ENCODE data around the gene IL17REL.

Gene IL17REL

GRCh38 chr22:49996119-49996517 lies 16.4 kb downstream of the IL17REL start:
- peaks cover 3 to 29% (median 17%) of the 10 kb centered on the region in 3 experiments for H3K27me3 ChIP-seq (ENCODE audit: control insufficient read depth in 3 of 3, insufficient read depth in 3 of 3, low read depth in 1 of 3, low read length in 3 of 3)
- H3K14ac ChIP-seq (ENCODE audit: low read length), result no peak overlapping the region
- no peak overlapping the region for H2BK120ac ChIP-seq (ENCODE audit: low read depth, low read length)
- WGBS, 2 donors (ENCODE audit: extremely low coverage in 2 of 2, insufficient read length in 2 of 2, insufficient replicate concordance in 1 of 2), result no CpG with 5 or more reads among the region's 4 CpGs
- peaks cover 0 to 16% of the 10 kb centered on the region in 2 donors for H3K4me1 ChIP-seq (ENCODE audit: control insufficient read depth in 2 of 2, insufficient read depth in 1 of 2, low read depth in 1 of 2, low read length in 2 of 2)
- no peak overlapping the region for H2BK12ac ChIP-seq (ENCODE audit: low read length)
- no peak overlapping the region for H3K4me3 ChIP-seq (ENCODE audit: low read length in 2 of 2)
- no peak for DNase-seq (ENCODE audit: low spot score)
- H2BK15ac ChIP-seq (ENCODE audit: low read length), result no peak overlapping the region
- no peak overlapping the region for H3K4me2 ChIP-seq (ENCODE audit: insufficient read depth, low read length, poor library complexity, severe bottlenecking)
- peaks cover 3 to 5% of the 10 kb centered on the region in 2 donors for H3K9me3 ChIP-seq (replicated peaks in 1 of 2; ENCODE audit: control insufficient read depth in 2 of 2, insufficient read depth in 1 of 2, low read depth in 1 of 2, low read length in 2 of 2)
- H4K91ac ChIP-seq (ENCODE audit: low read depth, low read length, poor library complexity), result no peak overlapping the region
- no peak overlapping the region for H3K23ac ChIP-seq (ENCODE audit: low read depth, low read length, poor library complexity)
- no peaks in the 10 kb centered on the region for H3K36me3 ChIP-seq (replicated peaks in 1 of 2; ENCODE audit: control insufficient read depth in 2 of 2, insufficient read depth in 2 of 2, low read length in 2 of 2)
- H3K4ac ChIP-seq (ENCODE audit: low read length), result no peak overlapping the region
- H2AFZ ChIP-seq (ENCODE audit: low read length), result no peak overlapping the region
- peak overlapping the region; percentile 99 for H2AK5ac ChIP-seq (ENCODE audit: low read depth, low read length)
- H3K18ac ChIP-seq (ENCODE audit: low read length), result no peak overlapping the region
- H3K79me1 ChIP-seq (ENCODE audit: low read depth, low read length), result no peaks in the 10 kb centered on the region
- no peak overlapping the region for H2BK5ac ChIP-seq (ENCODE audit: low read length)
- no peak overlapping the region for H3K27ac ChIP-seq (replicated peaks; ENCODE audit: low read length)
- H4K8ac ChIP-seq (ENCODE audit: low read depth, low read length), result no peak overlapping the region
- peak overlapping the region; percentile 0 for H3K9ac ChIP-seq (ENCODE audit: low read depth, low read length, poor library complexity)

- Histone ChIP-seq H3K9ac (ENCODE audit: low read depth, low read length, poor library complexity) (peak overlapping the region; percentile 57), H3K4me3 (ENCODE audit: low read length in 2 of 2) (no peak overlapping the region), H3K4me1 (ENCODE audit: control insufficient read depth in 2 of 2, insufficient read depth in 1 of 2, low read depth in 1 of 2, low read length in 2 of 2) (peaks cover 0 to 16% of the 10 kb centered on the region in 2 donors), H3K36me3 (replicated peaks in 1 of 2; ENCODE audit: control insufficient read depth in 2 of 2, insufficient read depth in 2 of 2, low read length in 2 of 2) (no peaks in the 10 kb centered on the region), H2BK5ac (ENCODE audit: low read length) (peak overlapping the region; percentile 6), H3K4me2 (ENCODE audit: insufficient read depth, low read length, poor library complexity, severe bottlenecking) (no peak overlapping the region), H3K27ac (replicated peaks; ENCODE audit: low read length) (no peak overlapping the region), H2BK120ac (ENCODE audit: low read depth, low read length) (no peak overlapping the region), H4K91ac (ENCODE audit: low read depth, low read length, poor library complexity) (no peak overlapping the region), H3K23ac (ENCODE audit: low read depth, low read length, poor library complexity) (peak overlapping the region; percentile 83), H3K4ac (ENCODE audit: low read length) (no peak overlapping the region), H3K79me1 (ENCODE audit: low read depth, low read length) (no peaks in the 10 kb centered on the region), H3K27me3 (ENCODE audit: control insufficient read depth in 3 of 3, insufficient read depth in 3 of 3, low read depth in 1 of 3, low read length in 3 of 3) (peaks cover 3 to 23% (median 12%) of the 10 kb centered on the region in 3 experiments), H3K9me3 (replicated peaks in 1 of 2; ENCODE audit: control insufficient read depth in 2 of 2, insufficient read depth in 1 of 2, low read depth in 1 of 2, low read length in 2 of 2) (peaks cover 5 to 8% of the 10 kb centered on the region in 2 donors), H2BK15ac (ENCODE audit: low read length) (peak overlapping the region; percentile 43), H3K14ac (ENCODE audit: low read length) (peak overlapping the region; percentile 63), H3K18ac (ENCODE audit: low read length) (peak overlapping the region; percentile 57), H2AFZ (ENCODE audit: low read length) (no peak overlapping the region), H2AK5ac (ENCODE audit: low read depth, low read length) (peak overlapping the region; percentile 99), H2BK12ac (ENCODE audit: low read length) (no peak overlapping the region), H4K8ac (ENCODE audit: low read depth, low read length) (no peak overlapping the region)
- no peak for DNase-seq (ENCODE audit: low spot score)
- WGBS, 2 donors (ENCODE audit: extremely low coverage in 2 of 2, insufficient read length in 2 of 2, insufficient replicate concordance in 1 of 2), result no CpG with 5 or more reads among the region's 10 CpGs
Measured at GRCh38 chr22:49995361-49996118, 17.0 kb downstream of the IL17REL start.

- no peak overlapping the region for H2AFZ ChIP-seq (ENCODE audit: low read length)
- H2BK120ac ChIP-seq (ENCODE audit: low read depth, low read length), result no peak overlapping the region
- H3K27ac ChIP-seq (replicated peaks; ENCODE audit: low read length), result no peak overlapping the region
- peak overlapping the region; percentile 6 for H2BK5ac ChIP-seq (ENCODE audit: low read length)
- H3K4ac ChIP-seq (ENCODE audit: low read length), result no peak overlapping the region
- peaks cover 0 to 12% of the 10 kb centered on the region in 2 donors for H3K4me1 ChIP-seq (ENCODE audit: control insufficient read depth in 2 of 2, insufficient read depth in 1 of 2, low read depth in 1 of 2, low read length in 2 of 2)
- no peak overlapping the region for H3K4me3 ChIP-seq (ENCODE audit: low read length in 2 of 2)
- H3K18ac ChIP-seq (ENCODE audit: low read length), result no peak overlapping the region
- no CpG with 5 or more reads among the region's 3 CpGs for WGBS, 2 donors (ENCODE audit: extremely low coverage in 2 of 2, insufficient read length in 2 of 2, insufficient replicate concordance in 1 of 2)
- DNase-seq (ENCODE audit: low spot score), result no peak
- no peak overlapping the region for H3K14ac ChIP-seq (ENCODE audit: low read length)
- H3K27me3 ChIP-seq (ENCODE audit: control insufficient read depth in 3 of 3, insufficient read depth in 3 of 3, low read depth in 1 of 3, low read length in 3 of 3), result peaks cover 1 to 17% (median 7%) of the 10 kb centered on the region in 3 experiments
- no peak overlapping the region for H4K8ac ChIP-seq (ENCODE audit: low read depth, low read length)
- no peak overlapping the region for H3K9ac ChIP-seq (ENCODE audit: low read depth, low read length, poor library complexity)
- H3K4me2 ChIP-seq (ENCODE audit: insufficient read depth, low read length, poor library complexity, severe bottlenecking), result no peak overlapping the region
- H2BK15ac ChIP-seq (ENCODE audit: low read length), result no peak overlapping the region
- H3K23ac ChIP-seq (ENCODE audit: low read depth, low read length, poor library complexity), result no peak overlapping the region
- peak overlapping the region; percentile 41 for H2BK12ac ChIP-seq (ENCODE audit: low read length)
- H3K36me3 ChIP-seq (replicated peaks in 1 of 2; ENCODE audit: control insufficient read depth in 2 of 2, insufficient read depth in 2 of 2, low read length in 2 of 2), result no peaks in the 10 kb centered on the region
- H2AK5ac ChIP-seq (ENCODE audit: low read depth, low read length), result peak overlapping the region; percentile 99
- peaks cover 4 to 9% of the 10 kb centered on the region in 2 donors for H3K9me3 ChIP-seq (replicated peaks in 1 of 2; ENCODE audit: control insufficient read depth in 2 of 2, insufficient read depth in 1 of 2, low read depth in 1 of 2, low read length in 2 of 2)
- H4K91ac ChIP-seq (ENCODE audit: low read depth, low read length, poor library complexity), result no peak overlapping the region
- H3K79me1 ChIP-seq (ENCODE audit: low read depth, low read length), result no peaks in the 10 kb centered on the region
Measured at GRCh38 chr22:49995041-49995360, 17.6 kb downstream of the IL17REL start.

- no peak overlapping the region for H3K4me3 ChIP-seq (ENCODE audit: low read length in 2 of 2)
- WGBS, 2 donors (ENCODE audit: extremely low coverage in 2 of 2, insufficient read length in 2 of 2, insufficient replicate concordance in 1 of 2), result no CpG with 5 or more reads among the region's 21 CpGs
- peak overlapping the region; percentile 39 for H3K14ac ChIP-seq (ENCODE audit: low read length)
- no peaks in the 10 kb centered on the region for H3K79me1 ChIP-seq (ENCODE audit: low read depth, low read length)
- H3K27me3 ChIP-seq (ENCODE audit: control insufficient read depth in 3 of 3, insufficient read depth in 3 of 3, low read depth in 1 of 3, low read length in 3 of 3), result peaks cover 0 to 14% (median 3%) of the 10 kb centered on the region in 3 experiments
- H2BK120ac ChIP-seq (ENCODE audit: low read depth, low read length), result no peak overlapping the region
- no peak overlapping the region for H3K23ac ChIP-seq (ENCODE audit: low read depth, low read length, poor library complexity)
- peak overlapping the region; percentile 30 for H2BK15ac ChIP-seq (ENCODE audit: low read length)
- peak overlapping the region; percentile 41 for H2BK12ac ChIP-seq (ENCODE audit: low read length)
- H3K18ac ChIP-seq (ENCODE audit: low read length), result peak overlapping the region; percentile 45
- H3K4ac ChIP-seq (ENCODE audit: low read length), result no peak overlapping the region
- peak overlapping the region; percentile 23 for H4K8ac ChIP-seq (ENCODE audit: low read depth, low read length)
- H4K91ac ChIP-seq (ENCODE audit: low read depth, low read length, poor library complexity), result no peak overlapping the region
- peaks cover 0 to 9% of the 10 kb centered on the region in 2 donors for H3K4me1 ChIP-seq (ENCODE audit: control insufficient read depth in 2 of 2, insufficient read depth in 1 of 2, low read depth in 1 of 2, low read length in 2 of 2)
- H3K27ac ChIP-seq (replicated peaks; ENCODE audit: low read length), result no peak overlapping the region
- H3K9me3 ChIP-seq (replicated peaks in 1 of 2; ENCODE audit: control insufficient read depth in 2 of 2, insufficient read depth in 1 of 2, low read depth in 1 of 2, low read length in 2 of 2), result peaks cover 4 to 9% of the 10 kb centered on the region in 2 donors
- H3K36me3 ChIP-seq (replicated peaks in 1 of 2; ENCODE audit: control insufficient read depth in 2 of 2, insufficient read depth in 2 of 2, low read length in 2 of 2), result no peaks in the 10 kb centered on the region
- H2BK5ac ChIP-seq (ENCODE audit: low read length), result peak overlapping the region; percentile 6
- H2AK5ac ChIP-seq (ENCODE audit: low read depth, low read length), result peak overlapping the region; percentile 99
- no peak overlapping the region for H2AFZ ChIP-seq (ENCODE audit: low read length)
- DNase-seq (ENCODE audit: low spot score), result no peak
- H3K4me2 ChIP-seq (ENCODE audit: insufficient read depth, low read length, poor library complexity, severe bottlenecking), result no peak overlapping the region
- H3K9ac ChIP-seq (ENCODE audit: low read depth, low read length, poor library complexity), result no peak overlapping the region
Measured at GRCh38 chr22:49994361-49995040, 18.1 kb downstream of the IL17REL start.

All from neuronal stem cell (in vitro differentiated cells).